H9 (cell line): ENCODE results near the gene NUP98. TPM values are rescaled to one million over a fixed set of nuclear protein-coding genes. Genes with fewer than 3 reads are reported as not detected.

Source experiments
- DNase-seq: peaks from one replicate; pipeline ENCODE4 v3.0.0-alpha.2; 2017
- H2AFZ ChIP-seq: one replicate; pipeline ENCODE4 v1.6.1; 2013; ENCODE audit warnings: mild to moderate bottlenecking, low read length, control low read depth, moderate library complexity
- H2AK5ac ChIP-seq: 2 replicates; pipeline ENCODE4 v1.6.1; 2013; ENCODE audit warnings: low read length, control low read depth, mixed read lengths; ENCODE audit not compliant: insufficient read length
- H2BK120ac ChIP-seq: one replicate; pipeline ENCODE4 v1.6.1; 2013; ENCODE audit warnings: low read depth, mild to moderate bottlenecking, low read length, control low read depth, inconsistent platforms; ENCODE audit not compliant: poor library complexity, severe bottlenecking
- H2BK12ac ChIP-seq: 2 replicates; pipeline ENCODE4 v1.6.1; 2013; ENCODE audit warnings: low read length, control low read depth, mixed read lengths, low read depth; ENCODE audit not compliant: insufficient read length
- H2BK15ac ChIP-seq: 2 replicates; pipeline ENCODE4 v1.6.1; 2013; ENCODE audit warnings: low read depth, low read length, control low read depth
- H2BK20ac ChIP-seq: one replicate; pipeline ENCODE4 v1.6.1; 2013; ENCODE audit warnings: low read depth, mild to moderate bottlenecking, low read length, control low read depth, inconsistent platforms; ENCODE audit not compliant: poor library complexity, severe bottlenecking
- H2BK5ac ChIP-seq: 2 replicates; pipeline ENCODE4 v1.6.1; 2013; ENCODE audit warnings: low read length, control low read depth, mixed read lengths; ENCODE audit not compliant: insufficient read length
- H3K14ac ChIP-seq: 2 replicates; pipeline ENCODE4 v1.6.1; 2013; ENCODE audit warnings: low read length, control low read depth; ENCODE audit not compliant: insufficient read depth
- H3K18ac ChIP-seq: 2 replicates; pipeline ENCODE4 v1.6.1; 2013; ENCODE audit warnings: low read depth, mild to moderate bottlenecking, mixed read lengths, low read length, control low read depth; ENCODE audit not compliant: insufficient read length
- H3K23ac ChIP-seq: 2 replicates; pipeline ENCODE4 v1.6.1; 2013; ENCODE audit warnings: low read length, control low read depth, mixed read lengths, low read depth; ENCODE audit not compliant: insufficient read length
- H3K23me2 ChIP-seq: 2 replicates; pipeline ENCODE4 v1.6.1; 2013; ENCODE audit warnings: low read depth, mild to moderate bottlenecking, mixed read lengths, low read length, control low read depth; ENCODE audit not compliant: insufficient read length, poor library complexity, severe bottlenecking
- H3K27ac ChIP-seq: 2 replicates; pipeline ENCODE4 v1.5.1; 2013; ENCODE audit warnings: low read length, control low read depth, mixed read lengths, low read depth; ENCODE audit not compliant: insufficient read length
- H3K27me3 ChIP-seq: 2 replicates; pipeline ENCODE4 v1.6.1; 2013; ENCODE audit warnings: low read length, control low read depth, inconsistent platforms; ENCODE audit not compliant: insufficient read depth
- H3K4ac ChIP-seq: 2 replicates; pipeline ENCODE4 v1.6.1; 2013; ENCODE audit warnings: low read depth, mild to moderate bottlenecking, control low read depth, inconsistent platforms, low read length, moderate library complexity
- H3K4me1 ChIP-seq: 2 replicates; pipeline ENCODE4 v1.6.1; 2013; ENCODE audit warnings: low read length, control low read depth, inconsistent platforms; ENCODE audit not compliant: insufficient read depth
- H3K4me2 ChIP-seq: 2 replicates; pipeline ENCODE4 v1.6.1; 2013; ENCODE audit warnings: low read length, control low read depth, mixed read lengths; ENCODE audit not compliant: insufficient read length, insufficient read depth
- H3K56ac ChIP-seq: 2 replicates; pipeline ENCODE4 v1.6.1; 2013; ENCODE audit warnings: low read depth, mild to moderate bottlenecking, mixed read lengths, low read length, control low read depth; ENCODE audit not compliant: insufficient read length
- H3K79me1 ChIP-seq: 2 replicates; pipeline ENCODE4 v1.6.1; 2013; ENCODE audit warnings: low read depth, mild to moderate bottlenecking, moderate library complexity, low read length, control low read depth, inconsistent platforms; ENCODE audit not compliant: insufficient read depth, poor library complexity, severe bottlenecking
- H3K79me2 ChIP-seq: 2 replicates; pipeline ENCODE4 v1.6.1; 2013; ENCODE audit warnings: low read length, control low read depth, inconsistent platforms; ENCODE audit not compliant: insufficient read depth
- H3K9ac ChIP-seq: 2 replicates; pipeline ENCODE4 v1.6.1; 2013; ENCODE audit warnings: low read length, control low read depth, mixed read lengths; ENCODE audit not compliant: insufficient read length; ENCODE audit errors: extremely low read depth
- H3K9me3 ChIP-seq: one replicate; pipeline ENCODE4 v1.6.1; 2013; ENCODE audit warnings: low read depth, low read length, inconsistent platforms; ENCODE audit not compliant: control insufficient read depth
- H3T11ph ChIP-seq: one replicate; pipeline ENCODE4 v1.6.1; 2013; ENCODE audit warnings: mild to moderate bottlenecking, low read length, control low read depth, inconsistent platforms
- H4K20me1 ChIP-seq: one replicate; pipeline ENCODE4 v1.6.1; 2013; ENCODE audit not compliant: control insufficient read depth, insufficient read length, insufficient read depth
- H4K5ac ChIP-seq: 2 replicates; pipeline ENCODE4 v1.6.1; 2013; ENCODE audit warnings: low read depth, mild to moderate bottlenecking, mixed read lengths, low read length, control low read depth; ENCODE audit not compliant: insufficient read length
- H4K8ac ChIP-seq: replicated peaks from 2 replicates; pipeline ENCODE4 v1.6.1; 2013; ENCODE audit warnings: low read length, control low read depth, mixed read lengths, low read depth; ENCODE audit not compliant: insufficient read length
- H4K91ac ChIP-seq: 2 replicates; pipeline ENCODE4 v1.6.1; 2013; ENCODE audit warnings: low read depth, mild to moderate bottlenecking, moderate library complexity, mixed read lengths, low read length, control low read depth; ENCODE audit not compliant: insufficient read length
- H3K27ac Mint-ChIP-seq, 3 experiments: 2 replicates in 2 of 3; 3 replicates in 1 of 3; pipeline ENCODE4 v1.8.0; 2020 to 2021; ENCODE audit warnings: mixed read lengths in 3 of 3, mild to moderate bottlenecking in 1 of 3, moderate library complexity in 1 of 3
- H3K27me3 Mint-ChIP-seq: 2 replicates; pipeline ENCODE4 v1.8.0; 2021; ENCODE audit warnings: low read depth, mild to moderate bottlenecking, moderate library complexity, mixed read lengths
- H3K36me3 Mint-ChIP-seq, 3 experiments: 2 replicates in 2 of 3; 3 replicates in 1 of 3; pipeline ENCODE4 v1.8.0; 2020 to 2021; ENCODE audit warnings: low read depth in 3 of 3, mixed read lengths in 3 of 3; ENCODE audit not compliant: insufficient read depth in 1 of 3
- H3K4me1 Mint-ChIP-seq, 2 experiments: 2 replicates each; pipeline ENCODE4 v1.8.0; 2020; ENCODE audit warnings: mixed read lengths in 2 of 2
- H3K4me3 Mint-ChIP-seq, 2 experiments: 2 replicates in 1 of 2; 3 replicates in 1 of 2; pipeline ENCODE4 v1.8.0; 2020 to 2021; ENCODE audit warnings: mild to moderate bottlenecking in 2 of 2, mixed read lengths in 2 of 2, moderate library complexity in 1 of 2
- H3K9me3 Mint-ChIP-seq, 2 experiments: 2 replicates in 1 of 2; 3 replicates in 1 of 2; pipeline ENCODE4 v1.8.0; 2020; ENCODE audit warnings: mild to moderate bottlenecking in 2 of 2, mixed read lengths in 2 of 2, moderate library complexity in 1 of 2
- WGBS: extraction: QIAGEN DNeasy Blood & Tissue Kit; methylation state at CpG from one replicate; pipeline ENCODE4 v1.1.7; 2013; ENCODE audit warnings: missing lambda C conversion rate, low lambda C conversion rate, mixed read lengths; ENCODE audit not compliant: insufficient read length; ENCODE audit errors: extremely low coverage; 5-methylcytosine and 5-hydroxymethylcytosine counted together
- total RNA-seq: library from RNA; stranded (reverse); gene quantifications from 2 replicates; pipeline ENCODE4 v1.2.1, GENCODE V29; 2021
- TF ChIP-seq, protein P1 (sequence below): fragments of 200-600 bp; sonication (generic); conservative IDR thresholded peaks from 3 replicates; pipeline ENCODE4 v1.8.0; 2021; ENCODE audit warnings: antibody characterized with exemption, mild to moderate bottlenecking

Gene NUP98
- total RNA-seq, 1 experiment from 2014 or later = 105 TPM

DNA sequence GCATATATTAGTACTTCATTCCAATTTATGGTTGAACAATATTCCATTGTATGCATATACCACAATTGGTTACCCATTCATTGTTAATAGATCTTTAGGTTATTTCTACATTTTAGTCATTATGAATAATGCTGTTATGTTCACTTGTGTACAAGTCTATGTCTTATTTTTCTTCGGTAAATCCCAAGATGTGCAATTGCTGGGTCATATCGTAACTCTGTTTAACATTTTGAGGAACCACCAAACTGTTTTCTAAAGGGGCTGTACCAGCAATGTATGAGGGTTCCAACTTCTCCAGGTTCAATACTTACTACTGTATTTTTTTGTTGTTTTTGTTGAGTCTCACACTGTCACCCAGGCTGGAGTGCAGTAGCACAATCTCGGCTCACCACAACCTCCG is 33.1 kb downstream of the NUP98 start:
- Histone ChIP-seq H3K27me3 (no peaks in the 10 kb centered on the region), H3K27ac (no peak overlapping the region), H3K79me1 (no peaks in the 10 kb centered on the region), H2BK15ac (no peak overlapping the region), H2BK20ac (no peak overlapping the region), H4K8ac (no peak overlapping the region), H3K18ac (no peak overlapping the region), H2BK12ac (no peak overlapping the region), H3K79me2 (no peaks in the 10 kb centered on the region), H3K9ac (no peak overlapping the region), H4K91ac (no peak overlapping the region), H4K5ac (no peak overlapping the region), H3K9me3 (no peaks in the 10 kb centered on the region), H3K4me1 (no peaks in the 10 kb centered on the region), H4K20me1 (no peaks in the 10 kb centered on the region), H2AFZ (no peak overlapping the region), H3K14ac (no peak overlapping the region), H3K4me2 (no peak overlapping the region), H3K4ac (no peak overlapping the region), H2BK120ac (no peak overlapping the region), H3K56ac (no peak overlapping the region), H3K23me2 (no peaks in the 10 kb centered on the region), H2BK5ac (no peak overlapping the region), H3T11ph (no peak overlapping the region), H3K23ac (no peak overlapping the region), H2AK5ac (no peak overlapping the region)
- Mint-ChIP-seq H3K27me3 (no peaks in the 10 kb centered on the region), H3K9me3 (no peaks in the 10 kb centered on the region), H3K4me3 (no peak overlapping the region), H3K4me1 (no peaks in the 10 kb centered on the region), H3K27ac (no peak overlapping the region), H3K36me3 (peaks cover 53 to 90% (median 85%) of the 10 kb centered on the region in 3 experiments; a peak in 6 of 7 replicates)
- TF ChIP-seq, protein P1, sequence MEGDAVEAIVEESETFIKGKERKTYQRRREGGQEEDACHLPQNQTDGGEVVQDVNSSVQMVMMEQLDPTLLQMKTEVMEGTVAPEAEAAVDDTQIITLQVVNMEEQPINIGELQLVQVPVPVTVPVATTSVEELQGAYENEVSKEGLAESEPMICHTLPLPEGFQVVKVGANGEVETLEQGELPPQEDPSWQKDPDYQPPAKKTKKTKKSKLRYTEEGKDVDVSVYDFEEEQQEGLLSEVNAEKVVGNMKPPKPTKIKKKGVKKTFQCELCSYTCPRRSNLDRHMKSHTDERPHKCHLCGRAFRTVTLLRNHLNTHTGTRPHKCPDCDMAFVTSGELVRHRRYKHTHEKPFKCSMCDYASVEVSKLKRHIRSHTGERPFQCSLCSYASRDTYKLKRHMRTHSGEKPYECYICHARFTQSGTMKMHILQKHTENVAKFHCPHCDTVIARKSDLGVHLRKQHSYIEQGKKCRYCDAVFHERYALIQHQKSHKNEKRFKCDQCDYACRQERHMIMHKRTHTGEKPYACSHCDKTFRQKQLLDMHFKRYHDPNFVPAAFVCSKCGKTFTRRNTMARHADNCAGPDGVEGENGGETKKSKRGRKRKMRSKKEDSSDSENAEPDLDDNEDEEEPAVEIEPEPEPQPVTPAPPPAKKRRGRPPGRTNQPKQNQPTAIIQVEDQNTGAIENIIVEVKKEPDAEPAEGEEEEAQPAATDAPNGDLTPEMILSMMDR = no peak
- no peak for DNase-seq
- no CpG with 5 or more reads among the region's 4 CpGs for WGBS
